ENCODE results near the gene FN3KRP. TPM values are rescaled to one million over a fixed set of nuclear protein-coding genes. Genes with fewer than 3 reads are reported as not detected.
A peak's percentile ranks its signal among the peaks of the same experiment; 100 is the strongest.

Gene FN3KRP
- total RNA-seq, 4 donors from 2014 or later: 12.8 to 22.9 (median 18.2) TPM

DNA sequence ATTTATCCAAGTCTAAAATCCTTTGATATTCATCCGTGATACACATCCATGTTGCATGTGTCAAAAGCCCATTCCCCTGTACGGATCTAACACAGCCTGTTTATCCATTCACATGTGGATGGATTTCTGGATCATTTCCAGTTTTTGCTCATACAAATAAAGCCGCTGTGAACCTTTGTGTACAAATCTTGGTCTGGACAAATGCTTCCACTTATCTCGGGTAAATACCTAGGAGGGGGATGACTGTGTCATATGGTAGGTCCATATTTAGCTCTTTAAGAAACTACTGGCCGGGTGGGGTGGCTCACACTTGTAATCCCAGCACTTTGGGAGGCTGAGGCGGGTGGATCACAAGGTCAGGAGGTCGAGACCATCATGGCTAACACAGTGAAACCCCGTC is 29.0 kb downstream of the FN3KRP start:
- Histone ChIP-seq H3K27ac (no peak overlapping the region), H3K4me3 (no peak overlapping the region), H3K36me3 (peaks cover 0 to 48% of the 10 kb centered on the region in 2 donors), H3K4me1 (no peaks in the 10 kb centered on the region), H3K9me3 (peaks cover 0 to 20% (median 0%) of the 10 kb centered on the region in 3 donors), H3K27me3 (no peaks in the 10 kb centered on the region)
- TF ChIP-seq POLR2AphosphoS5 (IDR thresholded peaks at IDR 0.05) (no peak), EP300 (IDR thresholded peaks at IDR 0.05) (no peak), POLR2A (IDR thresholded peaks at IDR 0.05) (no peak)
- TF ChIP-seq, protein P1, sequence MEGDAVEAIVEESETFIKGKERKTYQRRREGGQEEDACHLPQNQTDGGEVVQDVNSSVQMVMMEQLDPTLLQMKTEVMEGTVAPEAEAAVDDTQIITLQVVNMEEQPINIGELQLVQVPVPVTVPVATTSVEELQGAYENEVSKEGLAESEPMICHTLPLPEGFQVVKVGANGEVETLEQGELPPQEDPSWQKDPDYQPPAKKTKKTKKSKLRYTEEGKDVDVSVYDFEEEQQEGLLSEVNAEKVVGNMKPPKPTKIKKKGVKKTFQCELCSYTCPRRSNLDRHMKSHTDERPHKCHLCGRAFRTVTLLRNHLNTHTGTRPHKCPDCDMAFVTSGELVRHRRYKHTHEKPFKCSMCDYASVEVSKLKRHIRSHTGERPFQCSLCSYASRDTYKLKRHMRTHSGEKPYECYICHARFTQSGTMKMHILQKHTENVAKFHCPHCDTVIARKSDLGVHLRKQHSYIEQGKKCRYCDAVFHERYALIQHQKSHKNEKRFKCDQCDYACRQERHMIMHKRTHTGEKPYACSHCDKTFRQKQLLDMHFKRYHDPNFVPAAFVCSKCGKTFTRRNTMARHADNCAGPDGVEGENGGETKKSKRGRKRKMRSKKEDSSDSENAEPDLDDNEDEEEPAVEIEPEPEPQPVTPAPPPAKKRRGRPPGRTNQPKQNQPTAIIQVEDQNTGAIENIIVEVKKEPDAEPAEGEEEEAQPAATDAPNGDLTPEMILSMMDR (IDR thresholded peaks at IDR 0.05): no peak
- no peak for ATAC-seq
- 73 to 89% methylated on average over 7 of the region's 8 CpGs for WGBS, 2 donors (ENCODE audit: low coverage in 1 of 2)

DNA sequence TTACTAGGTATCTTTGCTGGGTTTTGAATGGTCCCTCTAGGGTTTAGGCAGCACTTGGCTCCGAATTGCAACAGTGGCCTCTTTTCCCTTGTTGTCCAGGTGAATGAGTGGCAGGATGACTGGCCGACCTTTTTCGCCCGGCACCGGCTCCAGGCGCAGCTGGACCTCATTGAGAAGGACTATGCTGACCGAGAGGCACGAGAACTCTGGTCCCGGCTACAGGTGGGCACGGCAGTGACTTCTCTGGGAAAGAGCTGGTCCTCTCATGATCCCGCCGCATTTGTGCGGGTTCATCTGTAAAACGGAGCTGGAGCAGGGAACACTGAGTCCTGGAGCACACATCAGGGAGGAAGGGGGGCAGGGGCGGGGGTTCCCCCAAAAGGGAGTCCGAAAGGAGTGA is 32.2 kb downstream of the FN3KRP start:
- H3K4me1 ChIP-seq: peaks cover 0 to 20% (median 11%) of the 10 kb centered on the region in 3 donors
- TF ChIP-seq POLR2A (IDR thresholded peaks at IDR 0.05) (no peak), EP300 (IDR thresholded peaks at IDR 0.05) (no peak), POLR2AphosphoS5 (IDR thresholded peaks at IDR 0.05) (no peak)
- TF ChIP-seq, protein P1 (IDR thresholded peaks at IDR 0.05): no peak
- H3K4me3 ChIP-seq: no peak overlapping the region
- H3K36me3 ChIP-seq: peaks cover 0 to 15% of the 10 kb centered on the region in 2 donors
- H3K27ac ChIP-seq: no peak overlapping the region
- H3K27me3 ChIP-seq: no peaks in the 10 kb centered on the region
- H3K9me3 ChIP-seq: peaks cover 0 to 11% (median 0%) of the 10 kb centered on the region in 3 donors
- 93 to 100% methylated on average over 2 to 4 of the region's 16 CpGs for WGBS, 2 donors (ENCODE audit: low coverage in 1 of 2)
- ATAC-seq: no peak

DNA sequence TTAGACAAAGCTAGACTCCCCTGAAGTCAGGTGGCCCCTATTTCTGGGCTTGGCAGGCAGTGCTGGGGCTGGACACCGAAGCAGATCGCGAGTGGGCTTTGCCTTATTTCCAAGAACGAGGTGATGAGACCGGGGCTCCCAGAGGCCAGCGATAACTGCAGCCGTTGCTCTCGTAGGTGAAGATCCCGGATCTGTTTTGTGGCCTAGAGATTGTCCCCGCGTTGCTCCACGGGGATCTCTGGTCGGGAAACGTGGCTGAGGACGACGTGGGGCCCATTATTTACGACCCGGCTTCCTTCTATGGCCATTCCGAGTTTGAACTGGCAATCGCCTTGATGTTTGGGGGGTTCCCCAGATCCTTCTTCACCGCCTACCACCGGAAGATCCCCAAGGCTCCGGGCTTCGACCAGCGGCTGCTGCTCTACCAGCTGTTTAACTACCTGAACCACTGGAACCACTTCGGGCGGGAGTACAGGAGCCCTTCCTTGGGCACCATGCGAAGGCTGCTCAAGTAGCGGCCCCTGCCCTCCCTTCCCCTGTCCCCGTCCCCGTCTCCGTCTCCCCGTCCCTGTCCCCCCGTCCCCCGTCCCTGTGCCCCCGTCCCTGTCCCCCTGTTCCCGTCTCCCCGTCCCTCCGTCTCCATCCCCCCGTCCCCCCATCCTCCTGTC is 33.9 kb downstream of the FN3KRP start:
- ATAC-seq: no peak

DNA sequence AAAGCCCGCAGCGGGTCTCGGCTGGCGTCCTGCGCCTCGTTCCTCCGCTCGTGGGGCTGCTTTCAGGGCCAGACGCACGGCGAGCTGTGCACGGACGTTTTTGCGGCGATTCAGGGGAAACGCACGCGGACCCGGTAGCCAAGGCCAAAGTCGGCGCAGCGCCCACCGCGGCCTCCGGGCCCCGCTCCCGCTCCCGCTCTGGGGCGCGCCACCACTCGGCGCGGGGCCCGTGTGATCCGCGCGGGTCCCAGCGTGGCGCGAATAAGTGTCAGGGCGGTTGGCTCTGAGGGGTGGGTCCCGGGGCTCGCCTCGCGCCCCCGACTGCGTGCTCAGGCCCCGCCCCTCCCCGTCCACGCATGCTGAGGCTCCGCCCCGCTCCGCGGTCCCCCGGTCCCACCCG is 34.7 kb downstream of the FN3KRP start:
- peak; percentile 30 for ATAC-seq
- peaks cover 0 to 32% (median 13%) of the 10 kb centered on the region in 3 donors for H3K4me1 ChIP-seq
- peaks cover 0 to 10% of the 10 kb centered on the region in 2 donors for H3K36me3 ChIP-seq
- TF ChIP-seq, protein P1 (IDR thresholded peaks at IDR 0.05): peak in 2 of 4 experiments; percentile 17 to 29
- TF ChIP-seq POLR2AphosphoS5 (IDR thresholded peaks at IDR 0.05) (no peak), POLR2A (IDR thresholded peaks at IDR 0.05) (no peak)
- peak overlapping the region; percentile 48 to 95 for H3K4me3 ChIP-seq
- H3K27ac ChIP-seq: peak overlapping the region; percentile 13 to 93 (median 89)
- no CpG with 5 or more reads among the region's 56 CpGs for WGBS, 2 donors (ENCODE audit: low coverage in 1 of 2)
- H3K9me3 ChIP-seq: peaks cover 0 to 3% (median 0%) of the 10 kb centered on the region in 3 donors
- H3K27me3 ChIP-seq: no peaks in the 10 kb centered on the region

More for the DNA sequence above, 33.9 kb downstream of the FN3KRP start:
- 73 to 80% methylated on average over 1 to 34 of the region's 40 CpGs for WGBS, 2 donors (ENCODE audit: low coverage in 1 of 2)
- TF ChIP-seq POLR2A (IDR thresholded peaks at IDR 0.05): no peak
- no peak for TF ChIP-seq EP300 (IDR thresholded peaks at IDR 0.05)
- no peak for TF ChIP-seq POLR2AphosphoS5 (IDR thresholded peaks at IDR 0.05)
- TF ChIP-seq, protein P1 (IDR thresholded peaks at IDR 0.05): no peak
- Histone ChIP-seq H3K9me3 (peaks cover 0 to 11% (median 0%) of the 10 kb centered on the region in 3 donors), H3K4me3 (no peak overlapping the region), H3K36me3 (peaks cover 0 to 9% of the 10 kb centered on the region in 2 donors), H3K27ac (peak overlapping the region in 3 of 4 donors; percentile 37 to 93 (median 41)), H3K27me3 (no peaks in the 10 kb centered on the region), H3K4me1 (peaks cover 0 to 32% (median 13%) of the 10 kb centered on the region in 3 donors)

All from gastroesophageal sphincter (tissue), 4 donors.